NCI-H2196 (cell line): ENCODE data around the gene AGAP3.
A peak's percentile ranks its signal among the peaks of the same experiment; 100 is the strongest.
"Not testable (repeated sequence)": the region's sequence is repeated elsewhere in the genome, so short reads cannot be mapped to it uniquely, and the experiment has no call there.

Experiments used
- DNase-seq: peaks from one replicate; lab custom pipeline; 2025; ENCODE audit not compliant: unreplicated experiment; lab: John Stamatoyannopoulos, UW

Gene AGAP3

DNA sequence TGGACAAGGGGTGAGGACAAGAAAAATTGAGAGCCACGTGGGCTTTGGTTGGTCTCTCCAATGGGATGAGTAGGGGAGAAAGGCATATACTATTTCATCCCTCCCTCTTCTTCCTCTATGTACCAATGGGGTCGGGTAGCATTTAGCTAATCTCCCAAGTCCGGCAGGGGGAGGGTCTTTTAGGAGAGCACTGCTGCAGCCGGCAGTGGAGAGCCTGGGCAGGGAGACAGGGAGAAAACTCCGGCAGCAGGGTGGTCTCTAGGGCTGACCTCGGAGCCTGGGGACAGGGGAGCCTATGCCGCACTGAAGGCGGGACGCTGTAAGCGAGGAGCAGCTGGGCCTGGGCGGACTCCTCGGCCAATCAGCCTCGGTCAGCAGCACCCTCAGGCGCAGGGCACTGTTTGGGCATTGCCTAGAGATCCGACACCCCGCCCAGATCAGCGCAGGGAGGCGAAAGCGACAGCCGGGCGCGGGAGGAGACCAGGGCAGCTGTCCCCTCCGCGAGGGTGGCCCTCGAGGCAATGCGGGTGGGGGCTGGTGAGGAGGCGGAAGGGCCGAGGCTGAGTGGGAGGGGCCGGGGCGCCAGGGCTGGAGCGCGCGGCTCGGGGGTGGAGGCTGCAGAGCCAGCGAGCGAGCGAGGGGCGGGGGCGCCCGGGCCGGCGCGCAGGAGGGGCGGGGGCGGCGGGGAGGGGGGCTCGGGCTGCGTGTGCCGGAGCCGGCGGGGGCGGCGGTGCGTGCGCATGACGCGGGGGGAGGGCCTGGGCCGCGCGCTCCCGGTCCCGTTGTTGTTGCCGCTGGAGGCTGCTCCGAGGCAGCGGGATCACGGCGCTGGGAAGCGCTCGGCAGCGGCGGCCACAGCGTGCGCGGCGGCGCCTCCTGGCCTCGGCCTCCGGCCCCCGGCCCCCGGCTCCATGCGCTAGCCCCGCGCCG is at the start of gene AGAP3:
Gene AGAP3, plus strand, starts transcription at position 785 of the 930 bp plus-strand sequence. CDS start 267 bp downstream, outside the sequence.
- DNase-seq = peak; percentile 75

DNA sequence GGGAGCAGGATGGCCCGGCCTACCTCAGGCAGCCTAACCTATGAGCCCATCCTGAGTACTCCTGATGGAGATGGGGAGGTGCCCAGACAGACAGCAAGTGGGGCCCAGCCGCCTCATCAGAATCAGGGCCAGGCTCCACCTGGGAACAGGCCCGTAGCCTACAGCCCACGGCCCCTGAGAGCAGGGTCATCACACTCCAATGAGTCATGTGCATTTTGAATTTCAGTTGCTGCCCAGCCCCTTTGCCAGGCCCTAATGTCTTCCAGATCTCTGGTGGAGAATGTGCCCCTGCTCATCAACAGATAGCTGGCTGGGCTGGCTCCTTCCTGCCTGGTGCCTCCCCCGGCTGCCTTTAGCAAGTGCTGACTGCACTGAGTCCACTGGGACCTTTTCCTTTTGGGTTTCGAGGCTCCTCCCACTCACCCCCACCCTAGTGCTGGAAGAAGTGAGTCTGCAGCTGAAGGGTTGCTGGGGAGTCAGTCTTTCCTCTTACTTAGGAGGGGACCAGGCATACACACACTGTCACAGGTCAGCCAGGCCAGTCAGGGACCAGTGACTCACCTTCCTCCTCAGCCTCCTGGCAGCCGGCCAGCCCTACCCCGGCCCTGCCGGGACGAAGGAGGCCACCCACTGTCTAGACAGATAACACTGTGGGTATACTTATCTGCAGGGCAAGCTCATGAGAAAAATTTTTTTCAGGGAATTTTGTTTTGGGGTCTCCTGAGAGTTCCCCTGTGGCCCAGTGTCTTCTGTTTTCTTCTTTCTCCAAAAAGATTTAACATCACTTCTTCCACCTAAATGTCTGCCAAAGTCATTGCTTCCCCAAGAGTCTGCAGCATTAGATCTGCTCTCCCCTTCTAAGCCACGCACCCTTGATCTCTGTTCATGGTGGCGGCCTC is 47.1 kb upstream of the AGAP3 start:
- DNase-seq = peak; percentile 62

DNA sequence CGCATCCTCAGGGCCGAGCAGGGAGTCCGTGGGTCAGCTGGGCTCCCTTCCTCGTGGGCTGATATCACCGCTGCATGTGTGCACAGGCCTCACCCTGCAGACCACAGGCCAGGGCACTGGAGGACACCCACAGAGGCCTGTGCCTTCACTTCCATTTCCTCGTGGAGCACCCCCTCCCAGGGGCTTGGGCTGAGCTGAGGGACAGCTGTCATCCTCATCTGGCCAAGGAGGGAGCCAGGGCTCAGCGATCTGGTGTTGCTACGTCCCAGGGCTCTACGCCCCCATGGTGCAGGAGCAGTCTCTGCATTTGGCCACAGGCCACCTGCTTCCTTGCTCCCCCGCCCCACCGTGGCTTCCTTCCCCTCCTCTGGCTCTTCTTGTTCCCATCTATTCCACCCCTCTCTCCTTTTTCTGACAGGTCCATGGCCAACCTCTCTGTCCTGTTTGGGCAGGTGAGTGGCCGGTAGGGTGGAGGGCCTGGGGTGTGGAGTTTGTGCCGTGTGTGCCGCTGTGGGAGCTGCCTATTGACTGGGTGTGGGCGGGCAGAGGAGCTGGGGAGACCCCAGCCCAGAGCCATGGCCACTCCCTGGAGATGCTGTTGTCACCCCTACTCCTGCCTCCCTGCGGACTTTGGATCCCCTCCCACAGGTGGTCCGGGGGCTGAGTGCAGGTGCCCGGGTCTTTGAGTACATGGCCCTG is 46.3 kb upstream of the AGAP3 start:
- no peak for DNase-seq

DNA sequence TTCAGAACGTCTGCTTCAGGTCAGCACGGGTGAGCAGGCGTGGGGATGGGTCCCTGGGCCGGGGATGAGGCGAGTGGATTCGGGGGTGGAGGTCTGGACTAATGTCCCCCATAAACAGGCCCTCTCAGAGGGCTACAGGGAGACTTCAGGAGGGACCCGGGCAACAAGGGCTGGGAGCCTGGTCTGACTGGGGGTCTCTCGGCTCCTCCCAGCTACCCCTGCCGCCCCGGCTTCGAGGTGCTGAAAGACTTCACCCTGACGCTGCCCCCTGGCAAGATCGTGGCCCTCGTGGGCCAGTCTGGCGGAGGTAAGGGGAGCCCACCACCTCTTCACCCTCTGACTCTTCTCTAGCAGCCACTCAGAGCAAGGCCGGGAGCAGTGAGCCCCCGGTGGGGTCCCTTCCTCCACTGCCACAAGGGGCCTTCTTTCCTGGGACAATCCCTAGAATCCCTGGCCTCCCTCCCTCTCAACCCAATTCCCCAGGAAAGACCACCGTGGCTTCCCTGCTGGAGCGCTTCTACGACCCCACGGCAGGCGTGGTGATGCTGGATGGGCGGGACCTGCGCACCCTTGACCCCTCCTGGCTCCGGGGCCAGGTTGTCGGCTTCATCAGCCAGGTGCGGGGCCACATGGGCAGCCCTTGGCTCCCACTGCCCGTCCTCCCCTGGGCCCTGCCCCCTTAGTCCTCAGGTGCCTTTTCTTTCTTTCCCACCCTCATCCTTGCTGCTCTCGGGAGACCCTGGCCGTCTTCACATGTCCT is 45.5 kb upstream of the AGAP3 start:
- no peak for DNase-seq

DNA sequence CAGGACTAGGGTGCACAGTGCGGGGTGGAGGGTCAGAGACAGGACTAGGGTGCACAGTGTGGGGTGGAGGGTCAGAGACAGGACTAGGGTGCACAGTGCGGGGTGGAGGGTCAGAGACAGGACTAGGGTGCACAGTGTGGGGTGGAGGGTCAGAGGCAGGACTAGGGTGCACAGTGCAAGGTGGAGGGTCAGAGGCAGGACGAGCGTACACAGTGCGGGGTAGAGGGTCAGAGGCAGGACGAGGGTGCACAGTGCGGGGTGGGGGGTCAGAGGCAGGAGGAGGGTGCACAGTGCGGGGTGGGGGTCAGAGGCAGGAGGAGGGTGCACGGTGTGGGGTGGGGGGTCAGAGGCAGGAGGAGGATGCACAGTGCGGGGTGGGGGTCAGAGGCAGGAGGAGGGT is 42.8 kb upstream of the AGAP3 start:
- not testable (repeated sequence) for DNase-seq

DNA sequence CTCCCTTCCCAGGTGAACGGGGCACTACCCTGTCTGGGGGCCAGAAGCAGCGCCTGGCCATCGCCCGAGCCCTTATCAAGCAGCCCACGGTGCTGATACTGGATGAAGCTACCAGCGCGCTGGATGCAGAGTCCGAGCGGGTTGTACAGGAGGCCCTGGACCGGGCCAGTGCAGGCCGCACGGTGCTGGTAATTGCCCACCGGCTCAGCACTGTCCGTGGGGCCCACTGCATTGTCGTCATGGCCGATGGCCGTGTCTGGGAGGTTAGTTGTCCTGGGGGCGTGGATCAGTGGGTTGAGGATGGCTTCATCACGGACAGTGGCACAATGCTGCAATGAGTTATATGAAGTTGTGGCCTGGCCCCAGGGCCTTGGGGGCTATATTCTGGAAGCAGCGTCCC is 42.3 kb upstream of the AGAP3 start:
- DNase-seq = no peak

DNA sequence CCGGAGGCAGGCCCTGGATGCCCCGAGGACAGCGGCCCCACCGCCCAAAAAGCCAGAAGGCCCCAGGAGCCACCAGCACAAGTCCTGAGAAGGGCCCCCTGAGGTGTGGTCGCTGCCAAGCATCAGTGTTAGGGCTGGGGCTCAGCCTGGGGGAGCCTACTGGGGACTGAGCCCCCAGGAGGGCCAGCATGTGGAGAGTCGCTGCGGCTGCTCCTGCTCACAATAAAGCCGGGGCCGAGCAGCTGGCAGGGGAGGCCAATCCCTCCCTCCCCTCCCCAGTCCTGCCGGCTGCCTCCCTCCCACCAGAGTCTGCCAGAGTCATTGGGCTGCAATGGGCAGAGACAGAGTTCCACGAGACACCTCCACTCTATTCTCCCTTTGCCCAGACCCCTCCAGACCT is 41.0 kb upstream of the AGAP3 start:
- DNase-seq = no peak

DNA sequence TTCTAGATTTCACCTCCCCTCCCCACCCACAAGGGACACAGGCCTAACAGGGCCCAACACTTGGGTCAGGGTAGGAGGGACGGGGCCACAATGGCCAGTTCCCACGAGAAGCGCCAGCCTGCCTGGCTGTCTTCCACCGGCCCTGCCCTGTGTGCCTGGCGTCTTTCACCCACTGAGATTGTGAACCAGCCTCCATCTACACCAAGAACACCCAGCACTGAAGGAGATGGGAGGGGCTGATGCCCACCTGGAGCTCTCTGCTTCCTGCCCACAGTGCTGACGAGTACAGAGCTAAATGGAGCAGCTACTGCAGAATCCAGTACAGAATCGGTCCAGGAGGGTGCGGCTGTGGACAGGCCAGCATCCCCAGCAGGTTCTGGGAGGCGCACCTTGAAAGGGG is 40.3 kb upstream of the AGAP3 start:
- DNase-seq = no peak

DNA sequence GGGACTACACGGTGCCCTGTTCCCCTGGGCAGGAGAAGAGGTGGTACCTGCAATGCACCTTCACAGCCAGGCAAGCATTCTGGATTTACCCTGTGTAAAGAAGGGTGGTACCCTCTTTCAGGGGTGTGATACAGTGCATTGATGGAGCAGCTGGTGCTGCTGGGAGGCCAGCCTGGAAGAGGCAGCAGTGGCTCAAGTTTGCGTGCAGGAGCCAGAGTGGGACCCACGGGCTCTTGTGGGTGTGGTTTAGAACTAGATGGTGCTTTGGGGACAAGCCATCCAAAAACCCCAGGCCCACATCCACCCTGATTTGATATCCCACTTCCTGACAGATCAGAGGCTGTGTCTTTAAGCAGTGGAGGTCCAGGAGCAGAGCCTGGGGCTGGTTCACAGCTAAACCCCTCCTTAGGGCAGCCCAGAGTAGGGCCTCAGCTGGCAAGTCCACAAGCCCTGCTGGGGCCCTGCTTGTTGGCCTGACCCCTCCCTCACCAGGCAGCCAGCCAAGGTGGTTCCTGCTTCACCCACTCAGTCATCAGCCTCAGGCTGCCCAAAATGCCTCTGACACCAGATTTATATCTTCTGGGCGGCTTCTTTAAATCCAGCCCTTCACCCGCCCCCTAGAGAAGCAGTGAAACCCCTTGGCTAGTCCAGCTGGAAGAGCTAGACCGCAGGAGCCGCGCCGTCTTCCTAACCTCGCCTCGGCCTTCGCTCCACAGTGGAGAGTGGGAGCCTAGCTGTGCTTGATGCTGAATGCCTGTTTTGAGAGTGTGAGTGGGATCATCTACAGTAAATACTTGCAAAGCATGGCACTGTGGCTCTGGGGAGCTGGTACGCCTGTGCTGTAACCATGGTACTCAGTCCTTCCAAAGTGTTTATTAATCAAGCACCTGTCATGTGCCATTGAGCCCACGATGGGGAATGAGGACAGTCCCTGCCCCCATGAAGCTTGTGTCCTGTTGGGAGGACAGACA is 39.4 kb upstream of the AGAP3 start:
- DNase-seq = no peak

DNA sequence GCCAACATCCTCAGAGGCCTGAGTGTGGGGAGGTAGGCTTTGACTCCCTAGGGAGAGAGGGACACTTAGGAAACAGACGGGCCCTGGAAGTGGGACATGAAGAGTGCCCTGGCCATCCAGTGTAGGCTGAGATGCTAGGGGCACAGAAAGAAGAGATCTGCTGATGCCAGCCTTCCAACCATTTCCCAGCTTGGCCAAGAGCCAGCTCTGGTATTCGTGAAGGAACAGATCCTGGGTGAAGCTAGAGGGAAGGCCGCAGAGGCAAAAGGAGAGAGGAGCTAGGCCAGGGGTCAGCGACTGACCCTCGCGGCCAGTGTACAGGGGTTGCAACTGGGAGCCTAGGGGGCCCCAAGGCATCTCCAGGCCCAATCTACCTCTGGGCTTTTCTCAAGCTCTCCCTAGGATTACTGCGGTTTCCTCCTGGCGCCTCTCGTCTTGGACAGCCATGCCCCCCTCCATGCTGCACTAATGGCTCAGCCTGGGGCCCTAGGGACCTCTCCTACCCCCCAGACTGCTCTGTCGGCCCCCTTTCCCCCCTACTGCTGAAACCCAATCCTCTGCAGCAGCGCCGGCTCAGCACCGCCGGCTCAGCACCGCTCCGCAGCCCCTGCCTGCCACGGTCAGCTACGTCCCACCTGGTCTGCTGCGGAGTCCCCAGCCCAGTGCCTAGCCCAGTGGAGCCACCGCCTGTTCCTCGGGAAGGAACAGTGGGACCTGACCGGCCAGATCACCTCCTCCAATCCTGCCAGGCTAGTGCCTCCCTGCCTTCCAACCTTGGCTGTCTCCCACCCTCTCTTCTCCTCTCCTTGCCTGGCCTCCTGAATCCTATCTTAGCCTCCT is 38.1 kb upstream of the AGAP3 start, which contains the start of gene ASIC3:
Gene ASIC3, plus strand, starts transcription at position 556 of the 840 bp plus-strand sequence. CDS start 355 bp downstream, outside the sequence.
- no peak for DNase-seq

DNA sequence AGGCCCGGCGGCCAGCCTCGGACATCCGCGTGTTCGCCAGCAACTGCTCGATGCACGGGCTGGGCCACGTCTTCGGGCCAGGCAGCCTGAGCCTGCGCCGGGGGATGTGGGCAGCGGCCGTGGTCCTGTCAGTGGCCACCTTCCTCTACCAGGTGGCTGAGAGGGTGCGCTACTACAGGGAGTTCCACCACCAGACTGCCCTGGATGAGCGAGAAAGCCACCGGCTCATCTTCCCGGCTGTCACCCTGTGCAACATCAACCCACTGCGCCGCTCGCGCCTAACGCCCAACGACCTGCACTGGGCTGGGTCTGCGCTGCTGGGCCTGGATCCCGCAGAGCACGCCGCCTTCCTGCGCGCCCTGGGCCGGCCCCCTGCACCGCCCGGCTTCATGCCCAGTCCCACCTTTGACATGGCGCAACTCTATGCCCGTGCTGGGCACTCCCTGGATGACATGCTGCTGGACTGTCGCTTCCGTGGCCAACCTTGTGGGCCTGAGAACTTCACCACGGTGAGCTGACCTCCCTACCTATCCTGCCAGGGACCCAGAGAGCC is 37.3 kb upstream of the AGAP3 start:
- no peak for DNase-seq

DNA sequence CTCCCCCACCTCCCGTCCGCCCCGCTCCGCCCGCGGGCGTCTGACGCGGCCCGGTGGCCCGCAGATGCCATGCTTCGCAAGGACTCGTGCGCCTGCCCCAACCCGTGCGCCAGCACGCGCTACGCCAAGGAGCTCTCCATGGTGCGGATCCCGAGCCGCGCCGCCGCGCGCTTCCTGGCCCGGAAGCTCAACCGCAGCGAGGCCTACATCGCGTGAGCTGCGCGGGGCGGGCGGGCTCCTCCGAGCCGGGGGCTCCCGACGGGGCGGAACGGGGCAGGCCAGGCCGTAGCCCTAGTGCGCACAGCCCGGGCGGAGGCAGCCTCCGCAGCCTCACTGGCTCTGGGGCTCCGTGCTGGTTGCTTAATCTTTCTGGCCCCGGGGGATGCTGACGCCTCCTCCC is 35.2 kb upstream of the AGAP3 start:
- no peak for DNase-seq

DNA sequence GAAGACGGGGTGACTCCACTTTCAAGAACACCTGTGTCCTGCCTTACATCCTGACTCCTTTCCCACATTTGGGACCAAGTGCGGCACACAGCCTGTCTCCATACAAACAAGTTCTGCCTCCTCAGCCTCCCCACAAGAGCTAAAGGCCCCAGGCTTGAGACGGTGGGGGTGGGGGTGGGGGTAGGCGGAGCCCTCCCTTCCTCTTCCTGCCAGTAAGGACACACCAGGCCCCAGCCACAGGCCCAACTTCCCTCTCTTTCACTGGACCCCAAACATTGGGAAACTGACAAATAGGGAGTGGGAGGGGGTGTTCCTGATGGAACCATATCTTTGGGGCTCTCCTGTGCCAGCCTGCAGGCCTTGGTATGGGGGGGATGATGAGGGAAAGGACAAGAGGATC is 33.2 kb upstream of the AGAP3 start:
- DNase-seq = no peak

DNA sequence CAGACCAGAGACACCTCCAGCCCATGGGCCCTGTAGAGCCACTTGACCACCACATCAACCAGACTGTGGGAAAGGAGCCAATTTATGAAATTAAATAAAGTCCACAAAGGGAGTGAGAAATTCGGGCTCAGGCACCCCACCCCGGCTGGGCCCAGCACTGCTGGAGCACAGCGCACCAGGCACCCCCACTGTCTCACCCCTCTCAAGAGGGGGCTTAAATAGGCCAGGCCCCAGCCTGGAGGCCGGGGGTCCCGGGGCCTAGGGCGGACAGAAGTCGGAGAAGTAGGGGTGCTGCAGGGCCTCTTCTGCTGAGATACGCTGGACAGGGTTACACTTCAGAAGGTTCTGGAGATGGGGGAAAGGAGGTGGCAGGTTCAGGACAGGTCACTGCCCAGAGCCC is 32.5 kb upstream of the AGAP3 start:
- no peak for DNase-seq

DNA sequence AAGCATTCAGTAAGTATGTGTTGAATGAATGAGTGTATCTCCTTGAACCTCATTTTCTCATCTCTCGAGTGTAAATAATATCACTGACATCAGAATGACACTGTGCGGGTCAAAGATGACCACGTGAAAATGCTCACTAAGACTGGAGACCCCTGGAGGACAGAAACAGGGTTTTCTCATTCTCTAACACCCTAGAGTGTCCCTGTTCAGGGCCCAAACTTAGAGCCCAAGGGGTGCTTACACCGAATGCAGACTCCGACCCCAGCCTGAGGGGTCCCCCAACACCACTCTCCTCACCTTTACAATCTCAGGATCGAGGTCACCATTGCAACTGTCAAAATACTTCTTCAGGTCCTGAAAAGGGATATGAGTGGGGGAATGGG is 30.0 kb upstream of the AGAP3 start:
- no peak for DNase-seq

DNA sequence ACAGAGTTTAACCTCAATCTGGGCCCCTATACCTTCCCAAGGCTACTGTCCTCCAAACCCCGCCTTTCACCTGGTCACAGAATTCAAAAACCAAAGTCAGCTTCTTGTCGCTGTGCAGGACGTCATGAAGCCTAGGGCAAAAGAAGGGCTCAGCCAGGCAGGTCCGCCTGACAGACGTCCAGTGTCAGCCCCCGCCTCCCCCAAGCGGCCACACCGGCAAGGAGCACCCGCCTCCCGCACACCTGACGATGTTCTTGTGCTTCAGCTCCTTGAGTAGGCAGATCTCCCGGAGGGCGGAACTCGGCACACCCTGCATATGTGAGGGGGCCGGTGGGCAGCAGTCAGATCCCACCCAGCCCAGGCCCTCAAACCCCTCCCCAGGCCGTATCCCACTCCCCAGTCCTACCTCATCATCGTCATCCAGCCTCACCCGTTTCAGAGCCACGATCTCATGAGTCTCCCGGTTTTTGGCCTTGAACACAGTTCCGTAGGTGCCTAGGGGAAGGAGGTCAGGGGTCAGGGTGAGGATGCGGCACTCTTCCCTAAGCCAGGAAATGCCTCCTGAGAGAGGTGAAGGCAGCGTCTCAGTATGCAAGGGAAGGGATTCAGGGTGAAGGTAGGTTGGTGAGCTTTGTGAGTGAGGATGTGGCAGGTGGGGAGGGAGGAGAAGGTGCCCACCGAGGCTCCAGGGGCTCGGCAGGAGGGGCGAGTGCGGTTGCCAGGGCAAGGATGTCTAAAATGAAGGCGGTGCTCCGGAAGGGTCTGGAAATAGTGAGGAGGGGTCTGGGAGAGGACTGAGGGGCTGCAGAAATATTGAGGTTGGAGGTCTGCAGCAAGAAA is 29.4 kb upstream of the AGAP3 start:
- DNase-seq = no peak

DNA sequence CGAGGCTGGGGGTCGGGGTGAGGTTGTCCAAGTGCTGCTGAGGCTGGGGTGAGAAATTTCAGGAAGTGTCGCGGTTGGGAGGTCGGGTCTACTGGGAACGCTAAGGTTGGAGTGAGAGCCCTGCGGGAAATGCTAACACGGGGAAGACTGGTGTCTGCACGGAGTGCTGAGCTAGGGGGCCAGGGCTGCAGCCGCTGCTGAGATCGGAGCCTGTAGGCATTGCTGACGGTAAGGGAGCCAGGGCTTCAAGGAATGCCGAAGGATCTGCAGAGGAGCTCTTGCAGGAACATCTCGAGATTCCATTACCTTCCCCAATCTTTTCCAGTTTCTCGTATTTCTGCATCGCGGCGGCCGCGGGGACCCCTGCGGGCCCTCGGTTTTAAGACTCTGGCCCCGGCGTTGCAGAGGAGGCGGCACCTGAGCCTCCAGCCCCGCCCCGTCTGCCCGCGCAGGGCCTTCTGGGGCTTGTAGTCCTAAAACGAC is 28.7 kb upstream of the AGAP3 start, which contains the start of gene CDK5:
Gene CDK5, minus strand, starts transcription at position 392 of the 483 bp plus-strand sequence. Its CDS starts 49 bp downstream, at position 343.
- no peak for DNase-seq
